HG02970 (cell line): ENCODE measurements around the gene FOXC2.

ENCODE experiments used
- ATAC-seq: cut with Tn5 transposase; IDR thresholded peaks from one replicate; pipeline ENCODE4 v1.9.1; 2021; ENCODE audit warnings: mild to moderate bottlenecking, moderate library complexity, moderate number of reproducible peaks; ENCODE audit not compliant: unreplicated experiment, low FRiP score

Gene FOXC2

GRCh38 chr16:86571530-86571915, 4.9 kb downstream of the FOXC2 start:
- no peak for ATAC-seq

- no peak for ATAC-seq
Observed at GRCh38 chr16:86572041-86572521, 5.5 kb downstream of the FOXC2 start.

- ATAC-seq = no peak
Observed at GRCh38 chr16:86572606-86573005, 6.0 kb downstream of the FOXC2 start.

GRCh38 chr16:86573215-86573614, 6.6 kb downstream of the FOXC2 start:
- no peak for ATAC-seq

GRCh38 chr16:86573646-86574508, 7.2 kb downstream of the FOXC2 start:
- no peak for ATAC-seq

GRCh38 chr16:86574646-86575045, 8.0 kb downstream of the FOXC2 start:
- no peak for ATAC-seq

- ATAC-seq = no peak
Observed at GRCh38 chr16:86575095-86575685, 8.6 kb downstream of the FOXC2 start.

GRCh38 chr16:86575754-86576557, 9.3 kb downstream of the FOXC2 start:
- no peak for ATAC-seq

- no peak for ATAC-seq
Observed at GRCh38 chr16:86576591-86577313, 10.1 kb downstream of the FOXC2 start.

- no peak for ATAC-seq
Observed at GRCh38 chr16:86577314-86577971, 10.8 kb downstream of the FOXC2 start.

- no peak for ATAC-seq
Observed at GRCh38 chr16:86578061-86578599, 11.5 kb downstream of the FOXC2 start, which contains the start of gene FOXL1. FOXL1 (plus strand) TSS chr16:86578549; CDS start chr16:86578724, 175 bp downstream.

- ATAC-seq = no peak
Observed at GRCh38 chr16:86578611-86579267, 12.1 kb downstream of the FOXC2 start.

GRCh38 chr16:86579268-86580062, 12.8 kb downstream of the FOXC2 start:
- no peak for ATAC-seq

- no peak for ATAC-seq
Observed at GRCh38 chr16:86580063-86580790, 13.6 kb downstream of the FOXC2 start.

- ATAC-seq = no peak
Observed at GRCh38 chr16:86580791-86581170, 14.2 kb downstream of the FOXC2 start.

- ATAC-seq = no peak
Observed at GRCh38 chr16:86581458-86581857, 14.8 kb downstream of the FOXC2 start.

GRCh38 chr16:86584071-86584685, 17.5 kb downstream of the FOXC2 start:
- ATAC-seq = no peak
